NCI-H128 (cell line): Measurements from ENCODE around the gene KCNJ6.
"Not testable (repeated sequence)": the region's sequence is repeated elsewhere in the genome, so short reads cannot be mapped to it uniquely, and the experiment has no call there.

Experiments
- DNase-seq: peaks from one replicate; lab custom pipeline; 2025; ENCODE audit not compliant: unreplicated experiment; lab: John Stamatoyannopoulos, UW

KCNJ6 gene

GRCh38 chr21:37784591-37785318, 131.5 kb downstream of the KCNJ6 start:
- DNase-seq: no peak

GRCh38 chr21:37783016-37783415, 133.2 kb downstream of the KCNJ6 start:
- DNase-seq: no peak

GRCh38 chr21:37780991-37781983, 135.0 kb downstream of the KCNJ6 start:
- DNase-seq: no peak

GRCh38 chr21:37771181-37771580, 145.1 kb downstream of the KCNJ6 start:
- no peak for DNase-seq

GRCh38 chr21:37770461-37770860, 145.8 kb downstream of the KCNJ6 start:
- no peak for DNase-seq

GRCh38 chr21:37769656-37770055, 146.6 kb downstream of the KCNJ6 start:
- no peak for DNase-seq

- no peak for DNase-seq
These were observed 148.3 kb downstream of the KCNJ6 start for GRCh38 chr21:37767984-37768383.

GRCh38 chr21:37766129-37766528, 150.1 kb downstream of the KCNJ6 start:
- DNase-seq: no peak

- no peak for DNase-seq
These were observed 150.9 kb downstream of the KCNJ6 start for GRCh38 chr21:37765221-37765900.

- DNase-seq: no peak
These were observed 151.6 kb downstream of the KCNJ6 start for GRCh38 chr21:37764691-37765090.

GRCh38 chr21:37763298-37763697, 153.0 kb downstream of the KCNJ6 start:
- no peak for DNase-seq

- DNase-seq: no peak
These were observed 153.7 kb downstream of the KCNJ6 start for GRCh38 chr21:37762606-37763005.

GRCh38 chr21:37761406-37761805, 154.9 kb downstream of the KCNJ6 start:
- not testable (repeated sequence) for DNase-seq

- DNase-seq: no peak
These were observed 156.5 kb downstream of the KCNJ6 start for GRCh38 chr21:37759777-37760176.

GRCh38 chr21:37758982-37759381, 157.3 kb downstream of the KCNJ6 start:
- DNase-seq: peak; percentile 7

GRCh38 chr21:37757606-37758376, 158.5 kb downstream of the KCNJ6 start:
- peak; percentile 6 for DNase-seq

GRCh38 chr21:37753122-37753599, 163.1 kb downstream of the KCNJ6 start:
- no peak for DNase-seq

GRCh38 chr21:37751268-37751975, 164.8 kb downstream of the KCNJ6 start:
- DNase-seq: no peak

- no peak for DNase-seq
These were observed 167.1 kb downstream of the KCNJ6 start for GRCh38 chr21:37749132-37749531.

GRCh38 chr21:37748351-37748750, 167.9 kb downstream of the KCNJ6 start:
- no peak for DNase-seq
